ENCODE data around the gene SLC16A13. TPM values are rescaled to one million over a fixed set of nuclear protein-coding genes. Genes with fewer than 3 reads are reported as not detected.

SLC16A13 gene
- total and polyA plus RNA-seq, 11 donors = 0.83 to 2.1 (median 1.0) TPM

- Histone ChIP-seq H3K27ac (no peak overlapping the region), H3K9me3 (no peaks in the 10 kb centered on the region), H3K36me3 (peaks cover 0 to 46% (median 27%) of the 10 kb centered on the region in 9 donors), H3K4me3 (peak overlapping the region in 9 of 12 donors; percentile 30 to 51 (median 42)), H3K4me1 (peaks cover 0 to 14% (median 4%) of the 10 kb centered on the region in 12 donors), H3K27me3 (peaks cover 0 to 6% (median 0%) of the 10 kb centered on the region in 9 donors)
- intact Hi-C loops (cut with DNase I) = no loop called here
- peak in 2 of 4 donors; percentile 16 to 24 for ATAC-seq
- DNase-seq = no peak
- no peak for TF ChIP-seq POLR2A (IDR thresholded peaks at IDR 0.05)
- no peak for TF ChIP-seq CTCF (IDR thresholded peaks at IDR 0.05)
- WGBS, 4 donors = 58 to 79% (median 63%) methylated on average over 23 to 58 of the region's 58 CpGs
Observed at GRCh38 chr17:6996256-6997011, 39.4 kb upstream of the SLC16A13 start.

GRCh38 chr17:6997171-6997570 lies 38.6 kb upstream of the SLC16A13 start:
- Histone ChIP-seq H3K9me3 (no peaks in the 10 kb centered on the region), H3K27me3 (peaks cover 0 to 6% (median 0%) of the 10 kb centered on the region in 9 donors), H3K4me1 (peaks cover 0 to 14% (median 4%) of the 10 kb centered on the region in 12 donors), H3K4me3 (no peak overlapping the region), H3K27ac (no peak overlapping the region), H3K36me3 (peaks cover 0 to 54% (median 34%) of the 10 kb centered on the region in 9 donors)
- TF ChIP-seq CTCF (IDR thresholded peaks at IDR 0.05) (no peak), POLR2A (IDR thresholded peaks at IDR 0.05) (no peak)
- intact Hi-C loops (cut with DNase I) = no loop called here
- WGBS, 4 donors = 85 to 93% (median 89%) methylated on average over 8 of the region's 8 CpGs
- ATAC-seq (no peak), DNase-seq (no peak)

GRCh38 chr17:6998855-6999508 lies 36.8 kb upstream of the SLC16A13 start:
- 81 to 86% (median 85%) methylated on average over 9 to 11 of the region's 11 CpGs for WGBS, 4 donors
- TF ChIP-seq POLR2A (IDR thresholded peaks at IDR 0.05) (no peak), CTCF (IDR thresholded peaks at IDR 0.05) (no peak)

More at GRCh38 chr17:6998855-6999508, 36.8 kb upstream of the SLC16A13 start:
- peaks cover 0 to 6% (median 0%) of the 10 kb centered on the region in 9 donors for H3K27me3 ChIP-seq
- H3K4me1 ChIP-seq = peaks cover 0 to 14% (median 4%) of the 10 kb centered on the region in 12 donors
- no peak overlapping the region for H3K4me3 ChIP-seq
- H3K27ac ChIP-seq = no peak overlapping the region
- H3K9me3 ChIP-seq = no peaks in the 10 kb centered on the region
- DNase-seq (no peak), ATAC-seq (no peak)
- peaks cover 0 to 70% (median 49%) of the 10 kb centered on the region in 9 donors for H3K36me3 ChIP-seq
- intact Hi-C loops (cut with DNase I) = no loop called here

Data from heart left ventricle (tissue), 16 donors.